ENCODE data around the gene A3GALT2. TPM values are rescaled to one million over a fixed set of nuclear protein-coding genes. Genes with fewer than 3 reads are reported as not detected.

Gene A3GALT2
- total and polyA plus RNA-seq, 7 experiments from 2014 or later: not detected

DNA sequence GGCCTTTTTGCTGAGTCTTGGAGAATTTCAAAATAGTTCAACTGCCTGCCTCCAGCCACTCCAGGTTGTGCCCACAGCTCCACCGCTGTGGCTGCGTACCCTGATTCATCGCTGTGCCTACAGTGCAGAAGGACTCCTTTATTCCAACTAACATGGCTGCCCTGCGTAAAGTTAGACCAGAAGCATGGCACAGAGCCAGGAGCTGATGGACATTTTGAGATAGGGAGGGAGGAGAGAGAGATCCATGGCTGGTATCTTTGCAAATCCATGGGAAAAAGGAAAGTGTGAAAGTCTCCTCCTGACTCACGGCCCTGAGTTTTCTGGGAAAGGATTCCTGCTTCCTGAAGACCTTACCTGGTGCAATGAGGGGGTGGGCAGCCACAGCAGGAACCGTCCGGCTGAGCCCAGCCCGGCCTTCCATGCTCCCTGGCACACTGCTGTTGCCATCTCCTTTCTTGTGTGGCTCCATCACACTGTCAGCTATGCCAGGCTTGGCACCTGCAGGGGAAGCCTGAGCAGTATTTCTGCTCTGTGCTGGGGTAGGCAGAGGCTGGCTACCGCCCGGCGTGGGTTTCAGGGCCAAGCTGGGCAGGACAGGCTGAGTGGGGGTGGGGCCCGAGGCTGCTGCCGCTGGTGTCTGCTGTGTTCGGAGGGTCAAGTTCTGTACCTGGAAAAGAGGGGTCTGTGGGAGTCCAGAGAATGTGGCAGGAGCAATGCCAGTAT, 46.0 kb upstream of the A3GALT2 start:
- H3K27ac Mint-ChIP-seq: peak overlapping the region in 1 of 9 donors; percentile 26

DNA sequence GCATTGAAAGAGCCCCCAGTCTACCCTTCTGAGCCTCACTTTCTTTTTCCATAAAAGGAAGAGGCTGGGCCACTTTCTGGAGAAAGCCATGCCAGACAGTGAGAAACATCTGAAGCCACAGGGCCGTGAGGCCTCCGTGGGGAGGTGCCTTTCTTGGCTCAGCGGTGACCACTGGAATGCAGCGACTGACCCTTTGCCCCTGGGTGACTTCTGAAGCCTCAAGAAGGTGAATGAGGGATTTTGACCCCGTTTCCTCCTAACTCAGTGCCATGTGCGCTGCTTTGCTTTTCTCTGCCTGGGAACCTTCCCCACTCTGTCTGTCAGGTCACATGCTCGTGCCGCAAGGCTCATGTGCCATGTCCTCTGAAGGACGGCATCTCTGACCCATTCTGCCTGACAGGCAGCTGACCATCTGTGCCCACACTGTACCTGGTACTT, 44.7 kb upstream of the A3GALT2 start:
- H3K36me3 ChIP-seq (ENCODE audit: control insufficient read depth in 2 of 3, insufficient read depth in 3 of 3, low read length in 3 of 3): no peaks in the 10 kb centered on the region
- no peak overlapping the region for H3K4me3 ChIP-seq (ENCODE audit: low read length)
- no peak for DNase-seq
- peaks cover 0 to 11% (median 0%) of the 10 kb centered on the region in 5 donors for H3K27me3 Mint-ChIP-seq
- no peaks in the 10 kb centered on the region for H3K9me3 Mint-ChIP-seq
- H3K9me3 ChIP-seq (ENCODE audit: control insufficient read depth in 2 of 3, low read length in 3 of 3): no peaks in the 10 kb centered on the region
- no peak overlapping the region for H3K4me3 Mint-ChIP-seq
- no peak for ATAC-seq
- no peaks in the 10 kb centered on the region for H3K36me3 Mint-ChIP-seq
- no peaks in the 10 kb centered on the region for H3K4me1 ChIP-seq (ENCODE audit: control insufficient read depth in 2 of 2, insufficient read depth in 2 of 2, low read length in 2 of 2)
- H3K27ac ChIP-seq (ENCODE audit: low read depth, low read length): no peak overlapping the region
- H3K27ac Mint-ChIP-seq: no peak overlapping the region
- POLR2A ChIA-PET: no interaction called here
- intact Hi-C loops (cut with micrococcal nuclease): loop anchor here (5.0 kb wide), 1 partner anchor 107 kb away; the partner anchor contains the start of gene ZSCAN20 (in 2 of the 2)
- peaks cover 0 to 12% (median 0%) of the 10 kb centered on the region in 7 donors for H3K4me1 Mint-ChIP-seq
- CTCF ChIA-PET: interaction anchor here (0.6 to 12.2 kb wide), 3 partner anchors 31 to 1395 kb away, joined by 3 to 118 read pairs (median 3); no protein-coding TSS in a partner anchor
- no peaks in the 10 kb centered on the region for H3K27me3 ChIP-seq (ENCODE audit: control insufficient read depth in 2 of 2, insufficient read depth in 2 of 2, low read length in 2 of 2)

More for the DNA sequence above, 46.0 kb upstream of the A3GALT2 start:
- intact Hi-C loops (cut with micrococcal nuclease): loop anchor here (1.0 to 5.0 kb wide), 7 partner anchors 16 to 434 kb away; partner anchors contain the start of gene ZSCAN20 (in 2 of the 2)
- Histone ChIP-seq H3K9me3 (ENCODE audit: control insufficient read depth in 2 of 3, low read length in 3 of 3) (no peaks in the 10 kb centered on the region), H3K4me3 (ENCODE audit: low read length) (no peak overlapping the region), H3K27ac (ENCODE audit: low read depth, low read length) (no peak overlapping the region), H3K27me3 (ENCODE audit: control insufficient read depth in 2 of 2, insufficient read depth in 2 of 2, low read length in 2 of 2) (no peaks in the 10 kb centered on the region), H3K4me1 (ENCODE audit: control insufficient read depth in 2 of 2, insufficient read depth in 2 of 2, low read length in 2 of 2) (no peaks in the 10 kb centered on the region), H3K36me3 (ENCODE audit: control insufficient read depth in 2 of 3, insufficient read depth in 3 of 3, low read length in 3 of 3) (no peaks in the 10 kb centered on the region)
- Mint-ChIP-seq H3K4me1 (peaks cover 0 to 5% (median 0%) of the 10 kb centered on the region in 7 donors), H3K9me3 (no peaks in the 10 kb centered on the region), H3K36me3 (no peaks in the 10 kb centered on the region), H3K4me3 (no peak overlapping the region), H3K27me3 (peaks cover 0 to 11% (median 0%) of the 10 kb centered on the region in 5 donors)
- ChIA-PET CTCF (interaction anchor here (0.6 to 12.2 kb wide), 4 partner anchors 12 to 240 kb away, joined by 3 to 118 read pairs (median 3); no protein-coding TSS in a partner anchor), POLR2A (interaction anchor here (1.4 kb wide), 1 partner anchor 71 kb away, joined by 4 read pairs; no protein-coding TSS in a partner anchor)
- ATAC-seq: no peak
- no peak for DNase-seq

DNA sequence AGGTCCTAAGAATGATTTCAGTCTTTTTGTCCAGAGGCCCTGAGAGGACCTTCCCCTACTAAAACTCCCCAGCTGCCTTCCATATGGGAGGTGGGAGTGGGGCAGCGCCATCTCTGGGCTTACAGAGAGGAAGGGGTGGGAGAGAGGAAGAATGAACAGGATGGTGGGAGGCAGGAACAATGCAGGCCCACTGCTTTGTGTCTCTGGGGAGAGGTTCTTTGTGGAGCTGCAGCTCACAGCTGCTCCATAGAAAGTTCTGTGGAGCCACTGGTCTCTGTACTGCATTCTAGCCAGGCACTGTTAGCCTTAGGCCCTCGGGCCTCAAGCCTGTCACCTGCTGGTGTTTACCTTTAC, 43.6 kb upstream of the A3GALT2 start:
- no peak for ATAC-seq
- intact Hi-C loops (cut with micrococcal nuclease): no loop called here
- no peak for DNase-seq
- peaks cover 0 to 11% (median 0%) of the 10 kb centered on the region in 5 donors for H3K27me3 Mint-ChIP-seq
- no peaks in the 10 kb centered on the region for H3K9me3 Mint-ChIP-seq
- no peak overlapping the region for H3K4me3 ChIP-seq (ENCODE audit: low read length)
- H3K4me1 ChIP-seq (ENCODE audit: control insufficient read depth in 2 of 2, insufficient read depth in 2 of 2, low read length in 2 of 2): no peaks in the 10 kb centered on the region
- H3K27ac Mint-ChIP-seq: no peak overlapping the region
- no peaks in the 10 kb centered on the region for H3K9me3 ChIP-seq (ENCODE audit: control insufficient read depth in 2 of 3, low read length in 3 of 3)
- H3K36me3 ChIP-seq (ENCODE audit: control insufficient read depth in 2 of 3, insufficient read depth in 3 of 3, low read length in 3 of 3): no peaks in the 10 kb centered on the region
- no peak overlapping the region for H3K27ac ChIP-seq (ENCODE audit: low read depth, low read length)
- no peak overlapping the region for H3K4me3 Mint-ChIP-seq
- H3K4me1 Mint-ChIP-seq: peaks cover 0 to 12% (median 0%) of the 10 kb centered on the region in 7 donors
- CTCF ChIA-PET: interaction anchor here (12.2 kb wide), 1 partner anchor 69 kb away, joined by 118 read pairs; no protein-coding TSS in a partner anchor
- no peaks in the 10 kb centered on the region for H3K27me3 ChIP-seq (ENCODE audit: control insufficient read depth in 2 of 2, insufficient read depth in 2 of 2, low read length in 2 of 2)
- no peaks in the 10 kb centered on the region for H3K36me3 Mint-ChIP-seq
- POLR2A ChIA-PET: no interaction called here

- Histone ChIP-seq H3K9me3 (ENCODE audit: control insufficient read depth in 2 of 3, low read length in 3 of 3) (no peaks in the 10 kb centered on the region), H3K27me3 (ENCODE audit: control insufficient read depth in 2 of 2, insufficient read depth in 2 of 2, low read length in 2 of 2) (no peaks in the 10 kb centered on the region), H3K36me3 (ENCODE audit: control insufficient read depth in 2 of 3, insufficient read depth in 3 of 3, low read length in 3 of 3) (no peaks in the 10 kb centered on the region), H3K27ac (ENCODE audit: low read depth, low read length) (no peak overlapping the region), H3K4me3 (ENCODE audit: low read length) (no peak overlapping the region), H3K4me1 (ENCODE audit: control insufficient read depth in 2 of 2, insufficient read depth in 2 of 2, low read length in 2 of 2) (no peaks in the 10 kb centered on the region)
- Mint-ChIP-seq H3K27me3 (peaks cover 0 to 11% (median 0%) of the 10 kb centered on the region in 5 donors), H3K27ac (peak overlapping the region in 1 of 9 donors; percentile 76), H3K4me3 (no peak overlapping the region), H3K9me3 (no peaks in the 10 kb centered on the region), H3K36me3 (no peaks in the 10 kb centered on the region), H3K4me1 (peaks cover 0 to 12% (median 0%) of the 10 kb centered on the region in 7 donors)
- ChIA-PET POLR2A (no interaction called here), CTCF (interaction anchor here (12.2 kb wide), 1 partner anchor 68 kb away, joined by 118 read pairs; no protein-coding TSS in a partner anchor)
- DNase-seq (no peak), ATAC-seq (no peak)
- intact Hi-C loops (cut with micrococcal nuclease): no loop called here
These were observed 42.6 kb upstream of the A3GALT2 start for GRCh38 chr1:33363470-33363861.

GRCh38 chr1:33363021-33363420, 42.1 kb upstream of the A3GALT2 start:
- Mint-ChIP-seq H3K36me3 (no peaks in the 10 kb centered on the region), H3K9me3 (no peaks in the 10 kb centered on the region), H3K4me1 (peaks cover 0 to 12% (median 0%) of the 10 kb centered on the region in 7 donors), H3K27me3 (peaks cover 0 to 11% (median 0%) of the 10 kb centered on the region in 5 donors), H3K4me3 (no peak overlapping the region), H3K27ac (no peak overlapping the region)
- Histone ChIP-seq H3K36me3 (ENCODE audit: control insufficient read depth in 2 of 3, insufficient read depth in 3 of 3, low read length in 3 of 3) (no peaks in the 10 kb centered on the region), H3K4me3 (ENCODE audit: low read length) (no peak overlapping the region), H3K27ac (ENCODE audit: low read depth, low read length) (no peak overlapping the region), H3K4me1 (ENCODE audit: control insufficient read depth in 2 of 2, insufficient read depth in 2 of 2, low read length in 2 of 2) (no peaks in the 10 kb centered on the region), H3K27me3 (ENCODE audit: control insufficient read depth in 2 of 2, insufficient read depth in 2 of 2, low read length in 2 of 2) (no peaks in the 10 kb centered on the region), H3K9me3 (ENCODE audit: control insufficient read depth in 2 of 3, low read length in 3 of 3) (no peaks in the 10 kb centered on the region)
- ChIA-PET POLR2A (interaction anchor here (1.6 kb wide), 1 partner anchor 12 kb away, joined by 4 read pairs; no protein-coding TSS in a partner anchor), CTCF (interaction anchor here (12.2 kb wide), 1 partner anchor 67 kb away, joined by 118 read pairs; no protein-coding TSS in a partner anchor)
- intact Hi-C loops (cut with micrococcal nuclease): no loop called here
- ATAC-seq: no peak
- DNase-seq: no peak

DNA sequence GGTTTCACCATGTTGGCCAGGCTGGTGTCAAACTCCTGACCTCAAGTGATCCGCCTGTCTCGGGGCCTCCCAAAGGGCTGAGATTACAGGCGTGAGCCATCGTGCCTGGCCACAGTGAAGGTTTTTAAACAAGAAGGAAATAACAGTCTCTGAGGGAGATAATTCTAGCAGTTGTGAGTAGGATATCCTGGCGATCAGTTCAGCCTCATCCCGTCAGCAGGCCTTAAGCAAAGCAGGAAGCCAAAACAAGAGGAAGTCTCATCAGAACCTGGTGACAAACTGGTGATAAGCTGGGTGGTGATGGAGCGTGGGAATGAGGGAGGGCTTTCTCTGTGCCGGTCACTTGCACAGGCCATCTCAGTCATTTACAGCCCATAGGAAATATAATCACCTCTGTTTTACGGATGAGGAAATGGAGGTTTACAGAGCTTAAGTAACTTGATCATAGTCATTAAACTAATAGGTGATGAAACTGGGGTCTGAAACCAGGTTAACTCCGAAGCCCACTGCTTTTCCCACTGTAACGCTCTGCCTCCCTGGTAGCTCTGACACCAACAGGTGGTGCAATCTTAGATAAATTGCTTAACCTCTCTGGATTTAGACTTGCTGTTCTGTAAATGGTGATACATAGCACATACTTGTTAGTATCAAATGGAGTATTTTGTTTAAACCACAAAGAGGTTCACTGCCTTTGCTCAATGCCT, 40.8 kb upstream of the A3GALT2 start:
- intact Hi-C loops (cut with micrococcal nuclease): no loop called here
- H3K9me3 Mint-ChIP-seq: no peaks in the 10 kb centered on the region

More for the DNA sequence above, 40.8 kb upstream of the A3GALT2 start:
- Mint-ChIP-seq H3K27me3 (peaks cover 0 to 5% (median 0%) of the 10 kb centered on the region in 5 donors), H3K36me3 (no peaks in the 10 kb centered on the region), H3K4me3 (no peak overlapping the region), H3K27ac (peak overlapping the region in 2 of 9 donors; percentile 23 to 32), H3K4me1 (peaks cover 0 to 9% (median 0%) of the 10 kb centered on the region in 7 donors)
- DNase-seq (no peak), ATAC-seq (peak; percentile 75)
- Histone ChIP-seq H3K27ac (ENCODE audit: low read depth, low read length) (no peak overlapping the region), H3K9me3 (ENCODE audit: control insufficient read depth in 2 of 3, low read length in 3 of 3) (no peaks in the 10 kb centered on the region), H3K27me3 (ENCODE audit: control insufficient read depth in 2 of 2, insufficient read depth in 2 of 2, low read length in 2 of 2) (no peaks in the 10 kb centered on the region), H3K4me1 (ENCODE audit: control insufficient read depth in 2 of 2, insufficient read depth in 2 of 2, low read length in 2 of 2) (no peaks in the 10 kb centered on the region), H3K4me3 (ENCODE audit: low read length) (no peak overlapping the region), H3K36me3 (ENCODE audit: control insufficient read depth in 2 of 3, insufficient read depth in 3 of 3, low read length in 3 of 3) (no peaks in the 10 kb centered on the region)
- CTCF ChIA-PET: interaction anchor here (0.8 to 12.2 kb wide), 2 partner anchors 66 to 82 kb away, joined by 3 to 118 read pairs; no protein-coding TSS in a partner anchor
- POLR2A ChIA-PET: interaction anchor here (1.5 to 1.6 kb wide), 2 partner anchors 10 to 12 kb away, joined by 4 read pairs; no protein-coding TSS in a partner anchor
